PC-3 (cell line): ENCODE results near the gene MACO1.

Experiments
- EZH2 ChIP-seq: fragments of 300-600 bp; sonication (generic); IDR thresholded peaks from one replicate; pipeline ENCODE4 v1.6.1; 2017; ENCODE audit warnings: antibody characterized with exemption, mild to moderate bottlenecking, low read length; ENCODE audit not compliant: unreplicated experiment
- TF ChIP-seq, protein P1 (sequence below): fragments of 300-600 bp; sonication (generic); conservative IDR thresholded peaks from 2 replicates; pipeline ENCODE4 v1.5.1; 2017; ENCODE audit warnings: antibody characterized with exemption, low read depth, mild to moderate bottlenecking, low read length

- TF ChIP-seq, protein P1, sequence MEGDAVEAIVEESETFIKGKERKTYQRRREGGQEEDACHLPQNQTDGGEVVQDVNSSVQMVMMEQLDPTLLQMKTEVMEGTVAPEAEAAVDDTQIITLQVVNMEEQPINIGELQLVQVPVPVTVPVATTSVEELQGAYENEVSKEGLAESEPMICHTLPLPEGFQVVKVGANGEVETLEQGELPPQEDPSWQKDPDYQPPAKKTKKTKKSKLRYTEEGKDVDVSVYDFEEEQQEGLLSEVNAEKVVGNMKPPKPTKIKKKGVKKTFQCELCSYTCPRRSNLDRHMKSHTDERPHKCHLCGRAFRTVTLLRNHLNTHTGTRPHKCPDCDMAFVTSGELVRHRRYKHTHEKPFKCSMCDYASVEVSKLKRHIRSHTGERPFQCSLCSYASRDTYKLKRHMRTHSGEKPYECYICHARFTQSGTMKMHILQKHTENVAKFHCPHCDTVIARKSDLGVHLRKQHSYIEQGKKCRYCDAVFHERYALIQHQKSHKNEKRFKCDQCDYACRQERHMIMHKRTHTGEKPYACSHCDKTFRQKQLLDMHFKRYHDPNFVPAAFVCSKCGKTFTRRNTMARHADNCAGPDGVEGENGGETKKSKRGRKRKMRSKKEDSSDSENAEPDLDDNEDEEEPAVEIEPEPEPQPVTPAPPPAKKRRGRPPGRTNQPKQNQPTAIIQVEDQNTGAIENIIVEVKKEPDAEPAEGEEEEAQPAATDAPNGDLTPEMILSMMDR: no peak
- no peak for TF ChIP-seq EZH2
These were observed 32.0 kb downstream of the MACO1 start for GRCh38 chr1:25462732-25463131.
